SHP77 treated with DMSO at 0.1 percent for 48 hours (cell line): Measurements from ENCODE around the gene DNAJC27.
"Not testable (repeated sequence)": the region's sequence is repeated elsewhere in the genome, so short reads cannot be mapped to it uniquely, and the experiment has no call there.

Source experiments
- DNase-seq: peaks from one replicate; lab custom pipeline; 2025; lab: John Stamatoyannopoulos, UW

DNAJC27 gene

GRCh38 chr2:24971536-24972314 lies at the start of gene DNAJC27:
TSS of gene DNAJC27 (minus strand) at chr2:24971955. CDS start at chr2:24971904, 51 bp downstream.
- peak; percentile 86 for DNase-seq

GRCh38 chr2:25018681-25019080 lies 46.9 kb upstream of the DNAJC27 start:
- no peak for DNase-seq

- no peak for DNase-seq
Measured at GRCh38 chr2:25014631-25015030, 42.9 kb upstream of the DNAJC27 start.

GRCh38 chr2:25011342-25011741 lies 39.6 kb upstream of the DNAJC27 start:
- DNase-seq: not testable (repeated sequence)

GRCh38 chr2:25009954-25010353 lies 38.2 kb upstream of the DNAJC27 start:
- no peak for DNase-seq

- no peak for DNase-seq
Measured at GRCh38 chr2:25002066-25002465, 30.3 kb upstream of the DNAJC27 start.

GRCh38 chr2:25001325-25001637 lies 29.5 kb upstream of the DNAJC27 start:
- DNase-seq: no peak

GRCh38 chr2:25000503-25001324 lies 29.0 kb upstream of the DNAJC27 start:
- DNase-seq: no peak

- DNase-seq: no peak
Measured at GRCh38 chr2:25000036-25000435, 28.3 kb upstream of the DNAJC27 start.

GRCh38 chr2:24999097-24999496 lies 27.3 kb upstream of the DNAJC27 start:
- DNase-seq: not testable (repeated sequence)

- no peak for DNase-seq
Measured at GRCh38 chr2:24994146-24994724, 22.5 kb upstream of the DNAJC27 start.

GRCh38 chr2:24993406-24994145 lies 21.8 kb upstream of the DNAJC27 start:
- no peak for DNase-seq

GRCh38 chr2:24986372-24986771 lies 14.6 kb upstream of the DNAJC27 start:
- no peak for DNase-seq

GRCh38 chr2:24985511-24985910 lies 13.8 kb upstream of the DNAJC27 start:
- DNase-seq: no peak

GRCh38 chr2:24984912-24985311 lies 13.2 kb upstream of the DNAJC27 start:
- no peak for DNase-seq

- DNase-seq: no peak
Measured at GRCh38 chr2:24981411-24982136, 9.8 kb upstream of the DNAJC27 start.

- no peak for DNase-seq
Measured at GRCh38 chr2:24978661-24979060, 6.9 kb upstream of the DNAJC27 start.

GRCh38 chr2:24977631-24978030 lies 5.9 kb upstream of the DNAJC27 start:
- no peak for DNase-seq

- DNase-seq: no peak
Measured at GRCh38 chr2:24973812-24974211, 2.1 kb upstream of the DNAJC27 start.

- peak; percentile 7 for DNase-seq
Measured at GRCh38 chr2:24972315-24972961, 683 bp upstream of the DNAJC27 start.

GRCh38 chr2:24971286-24971535 lies 544 bp downstream of the DNAJC27 start:
- no peak for DNase-seq
